Measurements from ENCODE around the gene VEPH1.

The VEPH1 gene

DNA sequence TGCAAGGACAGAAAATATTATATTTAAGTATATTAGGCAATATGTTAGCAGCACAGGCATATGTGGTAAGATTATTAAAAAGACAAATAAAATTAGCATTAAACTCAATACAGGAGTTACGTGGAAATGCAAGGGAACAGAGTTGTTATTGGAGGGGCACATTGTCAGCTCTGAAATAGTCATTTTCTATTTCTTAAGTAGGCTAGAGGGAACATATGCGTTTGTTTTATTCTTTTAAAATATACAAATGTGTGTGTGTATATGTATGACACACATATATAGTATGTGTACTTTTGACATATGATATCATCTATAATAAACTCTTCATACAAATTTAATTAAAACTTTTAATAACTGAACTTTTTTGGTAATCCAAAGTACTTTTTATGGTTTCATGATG, 22.8 kb upstream of the VEPH1 start:
- TF ChIP-seq, protein P1, sequence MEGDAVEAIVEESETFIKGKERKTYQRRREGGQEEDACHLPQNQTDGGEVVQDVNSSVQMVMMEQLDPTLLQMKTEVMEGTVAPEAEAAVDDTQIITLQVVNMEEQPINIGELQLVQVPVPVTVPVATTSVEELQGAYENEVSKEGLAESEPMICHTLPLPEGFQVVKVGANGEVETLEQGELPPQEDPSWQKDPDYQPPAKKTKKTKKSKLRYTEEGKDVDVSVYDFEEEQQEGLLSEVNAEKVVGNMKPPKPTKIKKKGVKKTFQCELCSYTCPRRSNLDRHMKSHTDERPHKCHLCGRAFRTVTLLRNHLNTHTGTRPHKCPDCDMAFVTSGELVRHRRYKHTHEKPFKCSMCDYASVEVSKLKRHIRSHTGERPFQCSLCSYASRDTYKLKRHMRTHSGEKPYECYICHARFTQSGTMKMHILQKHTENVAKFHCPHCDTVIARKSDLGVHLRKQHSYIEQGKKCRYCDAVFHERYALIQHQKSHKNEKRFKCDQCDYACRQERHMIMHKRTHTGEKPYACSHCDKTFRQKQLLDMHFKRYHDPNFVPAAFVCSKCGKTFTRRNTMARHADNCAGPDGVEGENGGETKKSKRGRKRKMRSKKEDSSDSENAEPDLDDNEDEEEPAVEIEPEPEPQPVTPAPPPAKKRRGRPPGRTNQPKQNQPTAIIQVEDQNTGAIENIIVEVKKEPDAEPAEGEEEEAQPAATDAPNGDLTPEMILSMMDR (IDR thresholded peaks at IDR 0.05; ENCODE audit: low read depth, low read length) = no peak
- DNase-seq (ENCODE audit: low read depth in 2 of 2) = no peak
- H3K4me3 ChIP-seq (replicated peaks in 1 of 2; ENCODE audit: low read depth in 2 of 2, low read length in 2 of 2) = no peak overlapping the region

DNA sequence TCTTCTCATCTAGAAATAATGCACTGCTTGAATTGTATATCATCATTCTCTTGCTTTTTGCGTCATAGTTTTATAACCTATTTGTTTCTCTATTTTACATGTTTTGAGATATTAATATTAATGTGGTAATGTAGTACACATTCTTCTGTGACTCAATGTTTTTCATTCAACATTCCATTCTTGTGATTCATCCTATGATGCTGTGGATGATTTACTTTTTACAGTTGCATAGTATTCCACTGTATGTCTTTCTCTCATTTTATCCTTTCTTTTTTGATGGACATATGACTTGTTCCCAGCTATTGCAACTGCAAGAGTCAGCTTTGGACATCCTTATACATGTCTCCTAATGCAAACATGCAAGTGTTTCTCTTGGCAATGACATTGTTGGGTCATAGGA, 20.6 kb upstream of the VEPH1 start:
- peak in 1 of 2 donors; percentile 60 for DNase-seq (ENCODE audit: low read depth in 2 of 2)
- TF ChIP-seq, protein P1 (IDR thresholded peaks at IDR 0.05; ENCODE audit: low read depth, low read length) = no peak
- no peak overlapping the region for H3K4me3 ChIP-seq (replicated peaks in 1 of 2; ENCODE audit: low read depth in 2 of 2, low read length in 2 of 2)

DNA sequence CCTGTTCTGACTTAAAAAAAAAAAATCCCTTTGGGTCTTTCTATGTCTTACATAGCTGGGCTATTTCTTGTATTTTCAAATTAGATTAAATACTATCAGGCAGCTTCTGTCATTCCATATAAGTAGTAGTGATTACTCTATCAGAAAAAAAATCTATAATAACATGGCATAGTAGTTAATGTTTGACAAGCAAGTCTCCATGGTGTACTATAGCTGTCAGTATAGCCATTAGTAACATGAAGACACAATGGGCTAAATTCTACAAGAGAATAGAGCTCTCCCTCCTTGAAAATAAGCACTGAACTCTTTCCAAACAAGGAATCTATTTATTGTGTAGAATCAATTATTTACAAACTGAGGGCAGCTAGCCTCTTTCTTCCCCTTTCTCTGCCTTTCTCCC, 19.4 kb upstream of the VEPH1 start:
- H3K4me3 ChIP-seq (replicated peaks in 1 of 2; ENCODE audit: low read depth in 2 of 2, low read length in 2 of 2) = no peak overlapping the region
- DNase-seq (ENCODE audit: low read depth in 2 of 2) = no peak

DNA sequence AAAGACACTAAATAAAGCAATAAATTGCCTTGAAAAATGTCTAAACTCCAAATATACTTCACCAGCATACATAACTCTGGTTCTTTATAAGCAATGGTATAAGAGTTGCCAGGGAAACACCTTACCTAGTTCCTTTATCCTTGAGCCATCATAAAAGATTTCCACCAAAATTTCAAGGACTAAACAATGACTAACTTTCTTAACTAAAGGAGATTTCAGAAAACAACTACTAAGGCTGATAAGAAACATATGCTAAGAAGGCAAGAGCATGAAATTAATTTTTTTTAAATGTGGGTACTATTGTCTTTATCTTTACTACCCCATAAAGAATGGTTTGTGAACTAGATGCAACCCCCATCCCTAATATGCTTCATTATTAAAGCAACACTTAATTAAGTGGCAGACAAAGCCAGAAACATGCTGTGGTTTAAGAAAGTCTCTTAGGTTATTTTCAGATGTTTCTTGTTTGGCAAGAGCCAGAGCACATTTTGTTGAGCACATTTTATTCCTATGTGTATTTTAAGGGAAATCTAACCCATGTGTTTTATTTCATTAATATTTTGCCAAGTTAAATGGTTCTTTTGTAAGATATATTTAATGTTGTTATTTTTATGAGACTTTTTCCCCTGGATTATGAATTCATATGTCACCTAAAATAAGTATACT, 17.4 kb upstream of the VEPH1 start:
- TF ChIP-seq, protein P1 (IDR thresholded peaks at IDR 0.05; ENCODE audit: low read depth, low read length) = no peak
- DNase-seq (ENCODE audit: low read depth in 2 of 2) = peak in 1 of 2 donors; percentile 34

More for the DNA sequence above, 19.4 kb upstream of the VEPH1 start:
- TF ChIP-seq, protein P1 (IDR thresholded peaks at IDR 0.05; ENCODE audit: low read depth, low read length) = no peak

DNA sequence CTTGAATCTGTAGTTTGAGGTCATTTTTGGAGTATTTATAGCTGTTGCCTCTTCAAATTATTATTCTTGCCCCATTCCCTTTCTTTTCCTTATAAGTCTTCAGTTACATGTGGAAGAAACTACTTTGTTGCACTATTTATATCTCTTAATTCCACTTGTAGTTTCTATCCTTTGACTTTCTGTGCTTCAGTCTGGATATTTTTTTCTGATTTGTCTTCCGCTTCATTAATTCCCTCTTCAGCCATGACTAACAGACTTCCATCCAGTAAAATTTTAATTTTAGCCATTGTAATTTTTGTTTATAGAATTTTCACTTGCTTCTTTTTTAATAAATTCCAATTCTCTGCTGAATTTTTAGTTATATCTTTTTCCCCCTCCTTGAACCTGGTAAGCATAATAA, 15.7 kb upstream of the VEPH1 start:
- TF ChIP-seq, protein P1 (IDR thresholded peaks at IDR 0.05; ENCODE audit: low read depth, low read length) = no peak
- no peak for DNase-seq (ENCODE audit: low read depth in 2 of 2)
- no peak overlapping the region for H3K4me3 ChIP-seq (replicated peaks in 1 of 2; ENCODE audit: low read depth in 2 of 2, low read length in 2 of 2)

More for the DNA sequence above, 17.4 kb upstream of the VEPH1 start:
- no peak overlapping the region for H3K4me3 ChIP-seq (replicated peaks in 1 of 2; ENCODE audit: low read depth in 2 of 2, low read length in 2 of 2)

DNA sequence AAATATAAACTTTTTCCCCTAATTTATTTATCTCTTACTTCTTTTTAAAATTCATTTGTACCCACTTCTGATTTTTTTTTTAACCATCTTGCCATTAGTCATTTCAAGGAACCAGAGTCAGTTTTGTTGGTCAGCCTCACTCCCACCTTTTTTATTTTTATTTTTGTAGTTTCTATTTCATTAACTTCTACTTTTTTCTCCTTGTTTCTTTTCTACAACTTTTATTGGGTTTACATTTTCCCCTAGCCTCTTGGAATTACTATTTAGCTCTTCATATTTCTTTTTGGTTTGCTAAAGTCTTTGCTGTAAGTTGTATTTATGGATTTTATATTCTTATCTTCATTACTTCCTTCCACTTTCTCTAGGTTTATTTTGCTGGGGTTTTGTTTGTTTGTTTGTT, 13.7 kb upstream of the VEPH1 start:
- TF ChIP-seq, protein P1 (IDR thresholded peaks at IDR 0.05; ENCODE audit: low read depth, low read length) = no peak
- no peak overlapping the region for H3K4me3 ChIP-seq (replicated peaks in 1 of 2; ENCODE audit: low read depth in 2 of 2, low read length in 2 of 2)
- no peak for DNase-seq (ENCODE audit: low read depth in 2 of 2)

DNA sequence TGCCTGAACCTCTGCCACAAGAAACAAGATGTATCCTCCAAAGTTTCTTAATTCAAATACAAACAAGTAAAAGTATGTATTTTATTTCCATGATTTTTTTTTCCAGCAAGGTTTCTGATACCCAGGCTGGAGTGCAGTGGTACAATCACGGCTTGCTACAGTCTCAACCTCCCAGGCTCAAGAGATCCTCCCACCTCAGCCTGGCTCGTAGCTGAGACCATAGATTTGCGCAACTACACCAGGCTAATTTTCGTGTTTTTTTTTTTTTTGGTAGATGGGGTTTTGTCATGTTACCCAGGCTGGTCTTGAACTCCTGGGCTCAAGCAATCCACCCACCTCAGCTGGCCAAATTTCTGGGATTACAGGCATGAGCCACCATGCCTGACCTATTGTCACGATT, 12.2 kb upstream of the VEPH1 start:
- DNase-seq (ENCODE audit: low read depth in 2 of 2) = no peak
- H3K4me3 ChIP-seq (replicated peaks in 1 of 2; ENCODE audit: low read depth in 2 of 2, low read length in 2 of 2) = no peak overlapping the region
- TF ChIP-seq, protein P1 (IDR thresholded peaks at IDR 0.05; ENCODE audit: low read depth, low read length) = no peak
